GM15510 (cell line): Measurements from ENCODE around the gene GNGT1.

Experiments used
- POLR2A ChIP-seq: IDR thresholded peaks from 3 replicates; pipeline ENCODE4 v1.6.1; 2011; ENCODE audit warnings: borderline replicate concordance; ENCODE audit not compliant: insufficient read length; ENCODE audit errors: extremely low read depth

Gene GNGT1

DNA sequence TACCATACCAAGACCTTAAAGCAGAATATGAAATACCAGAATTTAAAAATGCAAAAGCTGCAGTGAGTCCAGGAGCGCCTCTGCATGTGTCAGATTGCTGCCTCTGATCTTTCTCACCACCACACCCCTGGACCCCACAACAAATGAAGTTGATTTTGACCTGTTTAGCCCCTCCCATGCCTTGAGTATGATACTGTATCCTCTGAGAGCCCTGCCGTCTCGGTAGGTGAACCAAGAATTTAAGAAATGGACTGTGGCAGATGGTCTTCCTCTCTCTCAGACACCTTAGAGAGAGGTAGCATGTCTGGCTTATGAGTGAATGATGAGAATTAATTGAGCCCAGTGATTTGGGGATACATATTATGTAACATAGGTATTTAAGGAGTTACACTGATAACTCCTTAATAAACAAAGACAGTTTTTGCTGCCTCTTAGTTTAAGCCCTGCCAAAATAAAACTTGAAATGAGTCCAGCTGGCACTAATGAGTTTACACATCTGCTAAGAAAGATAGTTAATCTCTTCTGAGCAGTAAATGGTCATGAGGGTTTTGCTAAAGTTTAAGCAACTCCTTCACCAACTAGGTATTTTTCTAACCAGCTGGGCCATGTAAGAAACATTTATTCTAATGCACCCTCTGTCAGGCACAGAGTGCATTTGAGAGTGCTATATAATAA lies 11.3 kb upstream of the GNGT1 start:
- no peak for TF ChIP-seq POLR2A

DNA sequence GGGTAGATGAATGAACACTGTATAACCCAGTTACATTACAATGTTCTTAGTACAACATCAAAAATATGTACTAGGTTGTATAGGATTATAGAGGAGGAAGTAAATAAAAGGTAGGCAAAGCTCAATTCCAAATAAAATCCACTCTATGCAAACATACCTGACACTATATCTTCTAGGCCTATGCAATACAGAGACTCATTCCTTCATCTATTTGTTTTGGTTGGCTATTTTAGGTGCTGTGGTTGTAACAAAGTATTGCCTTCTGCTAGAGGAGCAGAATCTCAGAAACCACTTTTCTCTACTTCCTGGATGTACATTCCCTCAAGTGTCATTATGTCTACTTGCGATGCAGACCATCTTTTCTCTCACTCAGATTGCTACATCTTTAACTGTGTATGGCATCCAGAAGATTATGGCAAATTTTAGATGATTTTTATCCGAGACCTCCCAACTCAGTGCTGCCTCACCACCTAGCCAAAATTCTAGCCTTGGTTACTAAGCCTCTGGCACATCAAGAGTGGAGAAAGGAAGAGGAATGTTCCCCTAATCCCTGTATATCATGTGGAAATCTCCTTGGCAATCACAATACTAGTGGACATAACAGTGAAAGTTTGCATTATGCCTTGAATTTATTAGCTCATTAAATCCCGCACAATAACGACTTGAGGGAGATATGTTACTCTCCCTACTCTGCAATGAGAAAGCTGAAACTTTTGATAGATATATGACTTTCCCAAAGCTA lies 10.3 kb upstream of the GNGT1 start:
- TF ChIP-seq POLR2A, result no peak

DNA sequence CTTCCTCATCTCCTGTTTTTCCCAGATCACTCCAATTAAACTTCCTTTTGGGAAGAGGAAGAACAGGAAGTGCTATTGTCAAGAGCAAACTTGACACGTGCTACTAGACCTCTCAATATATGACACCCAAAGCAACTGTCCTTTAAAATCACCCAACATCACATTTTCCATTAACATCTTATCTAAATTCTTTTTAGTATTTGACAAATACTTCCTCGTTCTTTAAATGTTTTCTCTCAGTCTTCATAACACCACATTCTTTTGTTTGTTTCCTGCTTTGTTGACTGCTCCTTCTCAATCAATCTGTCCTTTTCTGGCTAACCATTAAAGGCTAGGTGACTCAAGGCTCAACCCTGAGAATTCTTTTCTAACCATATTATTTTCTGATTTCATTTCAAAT lies 8.7 kb upstream of the GNGT1 start:
- no peak for TF ChIP-seq POLR2A

DNA sequence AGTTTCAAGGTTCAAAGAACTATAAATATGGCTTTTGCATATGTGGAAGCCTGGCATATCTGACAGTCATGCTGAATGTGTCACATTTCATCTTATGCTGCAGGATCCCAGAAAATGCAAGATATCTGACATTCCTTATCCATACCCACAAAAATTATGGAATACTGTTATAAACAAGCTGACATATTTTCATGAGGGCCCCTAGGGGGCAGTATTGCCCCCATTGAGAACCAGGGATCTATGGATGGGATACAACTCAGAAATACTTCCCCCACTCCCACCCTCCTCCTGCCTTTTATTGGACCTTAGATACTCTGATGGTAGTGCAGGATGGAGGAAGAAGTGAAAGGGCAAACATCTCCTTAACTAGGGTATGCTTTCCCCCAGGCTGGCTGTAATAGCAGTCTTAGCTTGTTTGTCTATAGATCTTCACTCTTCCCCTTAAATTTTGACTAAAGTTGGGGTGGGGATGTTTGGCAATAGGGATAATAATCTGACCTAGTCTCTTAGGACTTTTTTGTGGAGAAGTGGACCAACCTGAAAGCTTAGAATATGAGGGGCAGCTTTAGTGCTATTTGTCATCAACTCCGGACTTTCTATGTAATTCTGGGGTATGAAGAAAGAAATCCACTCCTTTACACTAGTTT lies 3.5 kb upstream of the GNGT1 start:
- TF ChIP-seq POLR2A, result no peak

DNA sequence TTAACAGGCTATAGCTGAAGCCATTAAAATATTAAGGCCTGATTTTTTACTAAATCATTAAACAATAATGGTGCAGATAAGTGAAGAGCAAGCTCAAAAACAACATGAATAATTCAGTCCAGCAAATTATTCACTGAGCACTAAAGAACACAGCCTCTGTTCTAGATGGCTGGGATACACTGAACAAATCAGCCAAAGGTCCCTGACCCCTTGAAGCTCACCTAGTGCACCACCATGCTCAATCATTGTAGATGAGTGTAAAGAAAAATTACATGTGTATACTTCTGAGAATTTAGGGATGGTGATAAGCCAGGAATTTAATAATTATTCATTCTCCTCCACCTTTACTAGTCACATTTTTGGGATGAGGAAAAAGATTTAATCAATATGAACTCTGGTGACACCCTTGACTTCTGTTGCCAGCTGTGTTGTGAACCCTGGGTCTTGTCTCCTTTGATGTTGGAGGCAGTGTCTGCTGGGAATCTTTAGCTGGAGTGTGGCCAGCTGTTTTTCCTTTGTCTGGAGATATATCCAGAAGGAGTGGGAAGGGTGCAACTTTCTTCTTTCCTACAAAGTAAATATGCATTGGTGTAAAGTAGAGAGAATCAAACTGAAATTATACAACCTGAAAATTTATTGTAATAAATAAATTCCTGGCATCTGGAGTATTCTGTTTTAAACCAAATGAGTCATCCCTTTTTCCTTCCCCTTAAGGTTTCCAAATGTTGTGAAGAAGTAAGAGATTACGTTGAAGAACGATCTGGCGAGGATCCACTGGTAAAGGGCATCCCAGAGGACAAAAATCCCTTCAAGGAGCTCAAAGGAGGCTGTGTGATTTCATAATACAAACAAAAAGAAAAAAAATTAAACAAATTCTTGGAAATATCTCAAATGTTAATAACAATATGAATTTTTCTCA lies 4.0 kb downstream of the GNGT1 start:
- no peak for TF ChIP-seq POLR2A

DNA sequence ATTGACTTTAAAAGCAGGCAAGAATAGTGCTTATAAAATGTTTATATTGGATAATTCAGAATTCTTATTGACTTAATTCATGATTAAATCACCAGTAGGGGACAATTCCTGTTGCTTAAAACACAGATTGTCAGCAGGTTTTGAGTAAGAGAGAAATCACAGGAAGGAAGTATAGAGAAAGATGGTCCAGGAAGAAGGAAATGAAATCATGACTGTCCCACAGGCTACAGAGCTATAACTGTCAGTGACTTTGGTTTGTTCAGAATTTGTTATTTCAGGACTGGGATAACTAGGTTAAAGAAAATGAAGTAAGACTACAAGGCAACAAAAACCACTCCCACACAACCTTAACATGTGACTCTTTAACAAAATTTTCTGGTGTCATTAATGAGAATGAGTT lies 6.8 kb downstream of the GNGT1 start:
- no peak for TF ChIP-seq POLR2A

DNA sequence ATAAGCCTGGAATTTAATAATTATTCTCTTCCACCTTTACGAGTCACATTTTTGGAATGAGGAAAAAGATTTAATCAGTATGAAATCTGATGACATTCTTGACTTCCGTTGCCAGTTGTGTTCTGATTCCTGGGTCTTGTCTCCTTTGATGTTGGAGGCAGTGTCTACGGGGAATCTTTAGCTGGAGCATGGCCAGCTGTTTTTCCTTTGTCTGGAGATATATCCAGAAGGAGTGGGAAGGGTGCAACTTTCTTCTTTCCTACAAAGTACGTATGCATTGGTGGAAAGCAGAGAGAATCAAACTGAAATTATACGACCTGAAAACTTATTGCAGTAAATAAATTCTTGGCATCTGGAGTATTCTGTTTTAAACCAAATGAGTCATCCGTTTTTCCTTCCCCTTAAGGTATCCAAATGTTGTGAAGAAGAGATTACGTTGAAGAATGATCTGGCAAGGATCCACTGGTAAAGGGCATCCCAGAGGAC lies 8.3 kb downstream of the GNGT1 start:
- no peak for TF ChIP-seq POLR2A

DNA sequence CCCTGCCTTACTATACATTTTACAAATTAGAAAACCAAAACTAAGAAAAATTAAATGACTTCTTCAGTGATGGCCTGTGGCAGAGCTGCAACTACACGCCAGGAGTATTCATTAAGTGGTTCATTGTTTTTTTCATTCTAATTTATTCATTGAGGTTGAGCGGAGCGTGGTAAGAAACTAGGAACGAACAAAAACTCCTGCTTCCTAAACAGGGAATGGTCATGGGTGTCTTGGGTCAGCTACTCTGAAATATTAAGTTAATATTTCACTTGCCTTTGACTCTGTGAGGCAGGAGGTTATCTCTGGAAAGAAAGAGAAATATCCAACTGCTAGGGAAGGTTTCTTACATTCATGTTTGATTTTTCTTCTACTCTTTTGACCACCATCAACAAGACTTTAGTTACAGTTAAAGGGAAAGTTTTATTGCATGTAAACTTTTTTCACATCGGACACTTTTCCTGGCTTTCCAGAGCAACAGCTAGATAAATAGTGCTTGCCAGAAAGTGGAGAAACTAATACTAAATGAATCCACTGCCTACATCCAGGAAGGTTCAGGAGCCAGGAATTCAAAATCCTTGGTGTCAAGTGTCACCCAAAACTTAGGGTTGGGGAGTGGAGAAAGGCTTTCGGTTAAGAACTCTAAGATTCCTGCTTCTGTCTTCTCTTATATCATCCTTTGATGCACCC lies 14.3 kb downstream of the GNGT1 start:
- TF ChIP-seq POLR2A, result no peak

DNA sequence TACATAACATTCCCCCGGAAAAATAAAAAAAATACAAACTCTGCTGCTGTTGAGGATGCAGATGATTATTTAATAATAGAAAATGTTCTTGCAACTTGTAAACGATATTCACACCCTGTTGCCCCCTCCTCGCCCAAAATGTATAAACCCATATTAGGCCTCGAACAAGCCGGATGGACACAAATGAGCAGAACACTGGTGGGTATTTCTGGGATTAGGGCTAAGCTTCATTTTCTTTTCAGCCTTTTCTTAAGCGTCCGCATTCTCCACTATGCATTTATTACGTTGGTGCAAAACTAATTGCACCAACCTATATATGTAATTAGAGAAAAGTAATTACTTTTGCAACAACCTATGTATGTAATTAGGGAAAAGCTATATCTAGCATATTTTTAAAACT lies 14.8 kb downstream of the GNGT1 start:
- no peak for TF ChIP-seq POLR2A

DNA sequence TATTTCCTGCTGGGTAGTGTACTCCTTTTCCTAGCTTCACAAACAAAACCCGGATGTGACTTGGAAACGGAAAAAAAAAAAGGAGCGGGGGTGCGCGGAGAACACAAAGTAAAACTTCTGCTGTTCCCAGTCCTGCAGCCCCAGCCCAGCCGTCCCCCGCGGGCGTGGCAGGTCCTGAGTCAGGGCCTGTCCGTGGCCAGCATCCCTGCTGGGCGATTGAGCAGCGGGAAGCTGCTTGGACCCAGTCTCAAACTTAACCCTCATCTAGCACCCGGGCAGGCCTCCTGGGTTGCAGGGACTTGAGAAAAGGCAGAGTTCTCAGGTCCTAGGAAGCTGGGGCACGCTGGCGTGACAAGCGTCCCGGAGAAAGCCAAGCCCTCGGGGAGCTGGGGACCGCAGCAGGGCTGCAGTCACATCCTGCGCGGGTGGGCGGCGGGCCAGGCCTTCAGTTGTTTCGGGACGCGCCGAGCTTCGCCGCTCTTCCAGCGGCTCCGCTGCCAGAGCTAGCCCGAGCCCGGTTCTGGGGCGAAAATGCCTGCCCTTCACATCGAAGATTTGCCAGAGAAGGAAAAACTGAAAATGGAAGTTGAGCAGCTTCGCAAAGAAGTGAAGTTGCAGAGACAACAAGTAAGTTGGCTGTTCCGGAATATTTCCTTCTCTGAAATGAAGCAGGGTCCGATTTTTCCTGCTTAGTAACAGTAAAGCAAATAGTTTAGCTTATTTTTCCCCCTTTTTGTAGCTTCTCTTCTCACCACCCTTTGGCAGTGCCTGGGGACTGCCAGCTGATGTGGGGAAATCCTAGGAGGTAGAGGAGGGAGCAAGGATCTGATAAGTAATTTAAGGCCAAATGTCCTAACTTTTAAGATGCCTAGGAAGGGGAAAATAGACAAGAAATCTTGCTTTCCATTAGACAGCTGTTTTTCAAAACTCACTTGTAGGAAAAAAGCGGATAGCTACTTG lies 15.5 kb downstream of the GNGT1 start, which contains the start of gene GNG11:
Gene GNG11 (plus strand): TSS at position 129 of the 960 bp plus-strand sequence. CDS start 403 bp downstream, at position 532.
- TF ChIP-seq POLR2A, result no peak

DNA sequence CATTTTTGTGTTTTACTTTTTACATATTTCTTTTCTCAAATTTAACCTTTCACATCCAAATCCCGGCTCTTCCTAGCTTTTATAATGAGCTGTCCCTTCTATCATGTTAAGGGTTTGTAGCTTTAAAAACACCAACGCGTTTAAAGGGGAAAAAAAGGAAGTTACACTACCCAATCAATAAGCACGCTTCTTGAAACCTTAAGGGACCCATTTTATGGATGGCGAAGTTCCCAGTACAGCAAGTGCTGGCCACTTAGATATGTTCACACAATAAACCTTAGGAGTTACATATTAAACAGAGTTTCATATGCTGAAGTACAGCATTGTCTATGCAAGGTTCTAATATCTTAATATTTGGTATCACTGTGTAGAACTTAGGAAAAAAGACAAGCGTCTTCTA lies 16.9 kb downstream of the GNGT1 start:
- TF ChIP-seq POLR2A, result no peak

DNA sequence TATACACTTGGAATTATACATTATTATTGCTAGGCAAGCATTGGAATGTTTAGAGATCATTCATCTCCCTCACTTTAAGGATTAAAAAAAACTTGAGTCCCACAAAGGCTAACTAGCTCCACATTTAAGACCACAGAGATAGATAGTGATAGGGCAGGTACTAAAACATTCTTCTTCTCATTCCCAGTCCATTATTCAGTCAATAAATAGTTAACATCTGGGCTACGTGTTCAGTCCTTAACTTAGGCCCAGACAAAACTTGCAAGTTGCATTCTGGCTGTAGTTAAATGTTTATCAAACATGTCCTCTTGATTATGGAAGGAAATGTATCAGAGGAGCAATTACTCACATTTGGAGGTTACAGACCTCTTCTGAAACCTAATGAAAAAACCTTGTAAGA lies 17.6 kb downstream of the GNGT1 start:
- TF ChIP-seq POLR2A, result no peak

DNA sequence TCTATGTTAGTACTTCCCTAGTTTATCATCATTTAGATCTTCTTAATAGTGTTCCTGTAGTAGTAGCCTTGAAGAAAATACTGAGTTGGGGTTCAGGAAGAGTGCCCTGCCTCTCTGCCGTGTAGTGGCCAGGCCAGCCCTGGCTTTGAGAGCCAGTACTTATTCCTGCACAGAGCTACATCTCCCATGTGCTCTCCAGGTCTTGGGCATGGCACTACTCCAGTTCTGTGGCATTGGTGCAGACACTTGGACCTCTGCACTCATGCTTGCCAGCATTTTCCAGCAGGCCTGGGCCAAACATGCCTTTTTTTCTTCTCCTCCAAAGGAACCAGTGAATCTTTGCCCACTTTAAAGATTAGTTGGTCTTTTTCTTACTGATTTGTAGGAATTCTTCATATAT lies 20.4 kb downstream of the GNGT1 start:
- no peak for TF ChIP-seq POLR2A

DNA sequence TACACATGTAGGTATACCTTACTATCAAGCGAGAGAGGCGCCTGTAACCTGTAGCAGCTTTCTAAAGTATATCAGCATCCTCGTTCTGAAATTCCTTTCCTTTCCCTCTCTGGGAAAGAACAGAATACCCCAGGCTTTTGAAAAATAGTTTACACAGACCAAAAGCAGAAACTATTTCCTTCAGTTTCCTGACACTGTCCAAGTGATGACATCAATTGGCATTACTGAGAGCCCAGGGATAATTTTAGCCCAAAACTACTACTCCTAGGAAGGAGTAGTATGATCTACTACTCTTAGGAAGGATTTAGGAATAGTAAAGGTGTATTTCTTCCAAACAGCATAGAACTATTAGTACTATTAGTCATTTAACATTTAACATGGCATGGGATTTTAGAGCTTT lies 21.2 kb downstream of the GNGT1 start:
- no peak for TF ChIP-seq POLR2A

DNA sequence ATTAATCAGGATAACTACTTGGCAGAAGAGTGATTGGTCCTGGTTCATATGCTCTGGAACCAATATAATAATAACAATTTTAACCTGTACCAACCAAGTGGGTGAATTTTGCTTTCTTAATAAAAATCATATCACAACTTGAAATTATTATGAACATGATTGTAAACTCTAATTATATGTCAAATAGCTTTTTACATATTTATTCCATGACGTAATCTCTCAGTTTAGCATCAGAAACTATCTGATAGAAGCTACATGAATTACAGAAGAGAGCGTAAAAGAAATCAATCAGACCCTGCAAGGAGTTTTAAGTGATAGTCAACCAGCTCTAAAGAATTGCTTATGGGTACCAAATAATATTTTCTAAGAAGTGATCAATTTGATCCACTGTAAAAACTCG lies 25.3 kb downstream of the GNGT1 start:
- TF ChIP-seq POLR2A, result no peak
